ENCODE results near the gene VPS11. TPM values are rescaled to one million over a fixed set of nuclear protein-coding genes. Genes with fewer than 3 reads are reported as not detected.

The VPS11 gene
- total RNA-seq, 1 experiment from 2014 or later, result 18.6 TPM

DNA sequence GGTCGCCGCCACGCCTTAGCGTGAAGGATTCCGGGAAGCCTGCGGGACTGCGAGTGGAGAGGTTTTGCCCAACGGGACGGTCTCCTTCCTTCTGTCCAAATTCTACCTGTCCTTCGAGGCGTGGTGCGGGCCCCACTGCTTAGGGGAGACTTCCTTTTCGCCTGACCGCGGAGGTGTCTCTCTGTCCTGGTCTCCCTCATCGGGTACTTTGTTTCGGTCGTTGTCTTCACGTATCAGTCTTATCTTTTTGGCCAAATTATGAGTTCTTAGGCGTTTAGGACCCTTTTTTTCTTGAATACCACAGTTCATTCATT is 54.1 kb downstream of the VPS11 start:
- Histone ChIP-seq H3K27me3 (ENCODE audit: insufficient read depth, low read length) (no peaks in the 10 kb centered on the region), H3K79me2 (ENCODE audit: insufficient read depth, low read length) (peaks cover 8% of the 10 kb centered on the region), H2AK5ac (ENCODE audit: insufficient read length, low read length) (no peak overlapping the region), H3K9ac (ENCODE audit: extremely low read depth, insufficient read length, low read length) (peak overlapping the region; percentile 71), H3K27ac (ENCODE audit: insufficient read length, low read depth, low read length) (no peak overlapping the region), H3K18ac (ENCODE audit: insufficient read length, low read depth, low read length) (no peak overlapping the region), H3K23me2 (ENCODE audit: insufficient read length, low read depth, low read length, poor library complexity, severe bottlenecking) (peaks cover 9% of the 10 kb centered on the region), H3K56ac (ENCODE audit: insufficient read length, low read depth, low read length) (no peak overlapping the region), H3K9me3 (ENCODE audit: control insufficient read depth, low read depth, low read length) (no peaks in the 10 kb centered on the region), H3K4me1 (ENCODE audit: insufficient read depth, low read length) (peaks cover 4% of the 10 kb centered on the region; the same call in 1 of the 2 replicates), H4K91ac (ENCODE audit: insufficient read length, low read depth, low read length) (no peak overlapping the region), H4K20me1 (ENCODE audit: control insufficient read depth, insufficient read depth, insufficient read length) (no peaks in the 10 kb centered on the region), H2BK15ac (ENCODE audit: low read depth, low read length) (no peak overlapping the region), H3K79me1 (ENCODE audit: insufficient read depth, low read depth, low read length, poor library complexity, severe bottlenecking) (peaks cover 6% of the 10 kb centered on the region), H3K23ac (ENCODE audit: insufficient read length, low read depth, low read length) (no peak overlapping the region), H3K4me2 (ENCODE audit: insufficient read depth, insufficient read length, low read length) (peak overlapping the region; percentile 74), H2BK5ac (ENCODE audit: insufficient read length, low read length) (no peak overlapping the region), H2BK20ac (ENCODE audit: low read depth, low read length, poor library complexity, severe bottlenecking) (no peak overlapping the region), H2AFZ (ENCODE audit: low read length) (no peak overlapping the region), H3K14ac (ENCODE audit: insufficient read depth, low read length) (no peak overlapping the region; the same call in 1 of the 2 replicates), H2BK12ac (ENCODE audit: insufficient read length, low read depth, low read length) (no peak overlapping the region), H3K4ac (ENCODE audit: low read depth, low read length) (no peak overlapping the region), H3T11ph (ENCODE audit: low read length) (no peak overlapping the region), H4K5ac (ENCODE audit: insufficient read length, low read depth, low read length) (no peak overlapping the region), H2BK120ac (ENCODE audit: low read depth, low read length, poor library complexity, severe bottlenecking) (no peak overlapping the region), H4K8ac (replicated peaks; ENCODE audit: insufficient read length, low read depth, low read length) (no peak overlapping the region)
- Mint-ChIP-seq H3K9me3 (no peaks in the 10 kb centered on the region; a peak in 1 of 5 replicates), H3K36me3 (ENCODE audit: insufficient read depth in 1 of 3, low read depth in 3 of 3) (peaks cover 0 to 18% (median 17%) of the 10 kb centered on the region in 3 experiments; a peak in 6 of 7 replicates), H3K27ac (peak overlapping the region; percentile 0 to 62 (median 52); a peak in 6 of 7 replicates), H3K4me3 (peak overlapping the region; percentile 93 to 94), H3K27me3 (ENCODE audit: low read depth) (no peaks in the 10 kb centered on the region; the same call in 1 of the 2 replicates), H3K4me1 (peaks cover 18 to 20% of the 10 kb centered on the region in 2 experiments)
- WGBS (ENCODE audit: extremely low coverage, insufficient read length, low lambda C conversion rate), result no CpG with 5 or more reads among the region's 20 CpGs
- DNase-seq, result no peak
- TF ChIP-seq, protein P1, sequence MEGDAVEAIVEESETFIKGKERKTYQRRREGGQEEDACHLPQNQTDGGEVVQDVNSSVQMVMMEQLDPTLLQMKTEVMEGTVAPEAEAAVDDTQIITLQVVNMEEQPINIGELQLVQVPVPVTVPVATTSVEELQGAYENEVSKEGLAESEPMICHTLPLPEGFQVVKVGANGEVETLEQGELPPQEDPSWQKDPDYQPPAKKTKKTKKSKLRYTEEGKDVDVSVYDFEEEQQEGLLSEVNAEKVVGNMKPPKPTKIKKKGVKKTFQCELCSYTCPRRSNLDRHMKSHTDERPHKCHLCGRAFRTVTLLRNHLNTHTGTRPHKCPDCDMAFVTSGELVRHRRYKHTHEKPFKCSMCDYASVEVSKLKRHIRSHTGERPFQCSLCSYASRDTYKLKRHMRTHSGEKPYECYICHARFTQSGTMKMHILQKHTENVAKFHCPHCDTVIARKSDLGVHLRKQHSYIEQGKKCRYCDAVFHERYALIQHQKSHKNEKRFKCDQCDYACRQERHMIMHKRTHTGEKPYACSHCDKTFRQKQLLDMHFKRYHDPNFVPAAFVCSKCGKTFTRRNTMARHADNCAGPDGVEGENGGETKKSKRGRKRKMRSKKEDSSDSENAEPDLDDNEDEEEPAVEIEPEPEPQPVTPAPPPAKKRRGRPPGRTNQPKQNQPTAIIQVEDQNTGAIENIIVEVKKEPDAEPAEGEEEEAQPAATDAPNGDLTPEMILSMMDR (conservative IDR thresholded peaks at IDR 0.05), result no peak

Measured in H9 (cell line).